ENCODE results near the gene CADM4.
"Not testable (repeated sequence)": the region's sequence is repeated elsewhere in the genome, so short reads cannot be mapped to it uniquely, and the experiment has no call there.

Gene CADM4

DNA sequence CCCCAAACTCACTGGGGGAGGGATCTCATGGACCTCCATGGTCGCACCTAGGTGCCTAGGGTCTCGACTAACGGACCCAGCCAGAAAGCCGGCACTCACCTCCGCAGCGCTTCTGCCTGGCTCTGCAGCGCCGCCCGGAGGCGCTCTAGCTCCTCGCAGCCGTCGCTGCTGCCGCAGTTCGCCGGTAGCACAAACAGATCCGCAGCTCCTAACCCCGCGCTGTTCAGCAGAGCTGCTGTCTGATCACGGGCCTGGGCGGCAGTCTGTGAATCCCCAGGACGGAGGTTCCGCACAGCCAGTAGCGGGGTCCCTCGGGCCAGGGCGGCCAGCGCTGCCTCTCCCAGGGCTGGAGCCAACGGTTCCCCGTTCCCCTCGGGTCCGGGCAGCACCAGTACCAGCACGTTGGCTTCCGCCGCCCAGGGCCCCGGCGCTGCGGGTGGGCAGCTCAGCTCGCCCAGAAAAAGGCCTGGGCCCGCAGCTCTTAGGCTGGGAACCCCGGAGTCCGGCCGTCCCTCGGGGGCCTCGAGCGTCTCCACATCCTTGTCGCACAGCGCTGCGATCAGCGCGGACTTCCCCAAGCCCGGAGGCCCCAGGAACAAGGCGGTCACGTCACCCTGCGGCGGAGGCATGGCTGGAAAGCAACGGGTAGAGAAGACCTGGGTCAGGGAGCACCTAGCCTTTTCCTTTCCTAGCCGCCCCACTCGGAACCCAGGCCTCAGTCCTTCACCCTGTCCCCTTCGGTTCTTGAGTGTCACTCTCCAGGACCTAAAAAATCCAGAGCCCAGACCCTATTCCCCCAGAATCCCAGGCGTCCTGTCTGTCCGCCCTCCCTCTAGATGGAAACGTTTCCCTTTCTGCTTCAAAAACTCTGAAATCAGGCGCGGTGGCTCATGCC, 44.7 kb downstream of the CADM4 start:
- Histone ChIP-seq H3K36me3 (ENCODE audit: control insufficient read depth, insufficient read depth, low read length) (peaks cover 20% of the 10 kb centered on the region), H3K27me3 (ENCODE audit: control insufficient read depth, insufficient read depth, low read length) (no peaks in the 10 kb centered on the region), H3K4me3 (ENCODE audit: low read length) (peak overlapping the region; percentile 62), H3K27ac (ENCODE audit: low read depth, low read length) (peak overlapping the region; percentile 81), H3K9ac (ENCODE audit: low read length) (peak overlapping the region; percentile 35), H3K4me1 (ENCODE audit: control insufficient read depth, insufficient read depth, low read length) (peaks cover 13% of the 10 kb centered on the region)

DNA sequence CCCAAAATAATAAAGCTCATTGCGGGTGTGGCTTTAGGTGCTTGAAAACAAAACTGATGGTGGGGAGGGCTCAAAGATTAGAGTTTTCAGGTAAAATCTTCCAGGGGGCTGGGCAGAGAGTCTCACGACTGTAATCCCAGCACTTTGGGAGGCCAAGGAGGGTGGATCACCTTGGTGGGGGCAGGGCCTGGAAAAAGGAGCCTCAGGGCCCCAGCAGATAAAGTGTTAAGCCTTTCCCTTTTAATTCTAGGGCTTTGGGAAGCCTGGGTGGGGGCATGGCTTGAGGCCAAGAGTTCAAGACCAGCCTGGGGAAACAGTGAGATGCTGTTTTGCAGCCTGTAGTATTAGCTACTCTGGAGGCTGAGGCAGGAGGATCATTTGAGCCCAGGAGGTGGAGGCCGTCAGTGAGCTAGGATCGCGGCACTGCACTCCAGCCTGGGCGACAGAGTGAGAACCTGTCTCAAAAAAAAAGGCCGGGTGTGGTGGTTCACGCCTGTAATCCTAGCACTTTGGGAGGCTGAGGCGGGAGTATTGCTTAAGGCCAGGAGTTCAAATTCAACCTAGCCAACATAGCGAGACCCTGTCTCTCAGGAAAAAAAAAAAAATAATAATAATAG, 45.5 kb downstream of the CADM4 start:
- Histone ChIP-seq H3K4me1 (ENCODE audit: control insufficient read depth, insufficient read depth, low read length) (peaks cover 13% of the 10 kb centered on the region), H3K27ac (ENCODE audit: low read depth, low read length) (no peak overlapping the region), H3K36me3 (ENCODE audit: control insufficient read depth, insufficient read depth, low read length) (peaks cover 18% of the 10 kb centered on the region), H3K4me3 (ENCODE audit: low read length) (peak overlapping the region; percentile 62), H3K9ac (ENCODE audit: low read length) (no peak overlapping the region), H3K27me3 (ENCODE audit: control insufficient read depth, insufficient read depth, low read length) (no peaks in the 10 kb centered on the region)

DNA sequence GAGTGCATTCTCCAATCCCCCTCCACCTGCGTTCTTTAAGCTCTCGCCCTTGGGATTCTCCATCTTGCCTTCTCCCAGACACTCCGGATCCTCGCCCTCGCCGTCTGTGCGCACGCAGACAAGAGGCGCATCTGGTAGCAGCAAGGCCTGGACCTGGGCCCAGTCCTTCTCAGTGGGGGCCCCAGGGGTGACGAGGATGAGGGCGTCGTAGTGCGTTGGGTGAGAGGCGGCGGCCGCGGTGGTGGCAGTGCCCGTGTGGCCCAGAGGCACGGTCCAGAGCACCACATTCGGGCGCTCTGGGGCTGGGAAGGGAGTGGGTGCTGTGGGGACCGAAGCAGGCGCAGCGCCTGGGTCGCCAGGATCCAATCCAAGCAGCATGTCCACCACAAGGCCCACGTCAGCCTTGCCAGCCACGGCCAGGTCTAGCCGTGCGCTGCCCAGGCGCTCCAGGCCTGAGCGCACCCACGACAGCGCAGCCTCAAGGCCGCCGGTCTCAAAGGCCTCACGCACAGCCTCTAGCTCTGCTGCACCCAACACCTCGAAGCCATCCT, 46.8 kb downstream of the CADM4 start:
- Histone ChIP-seq H3K27ac (ENCODE audit: low read depth, low read length) (no peak overlapping the region), H3K27me3 (ENCODE audit: control insufficient read depth, insufficient read depth, low read length) (no peaks in the 10 kb centered on the region), H3K36me3 (ENCODE audit: control insufficient read depth, insufficient read depth, low read length) (peaks cover 12% of the 10 kb centered on the region), H3K4me3 (ENCODE audit: low read length) (no peak overlapping the region), H3K4me1 (ENCODE audit: control insufficient read depth, insufficient read depth, low read length) (peaks cover 13% of the 10 kb centered on the region), H3K9ac (ENCODE audit: low read length) (no peak overlapping the region)

DNA sequence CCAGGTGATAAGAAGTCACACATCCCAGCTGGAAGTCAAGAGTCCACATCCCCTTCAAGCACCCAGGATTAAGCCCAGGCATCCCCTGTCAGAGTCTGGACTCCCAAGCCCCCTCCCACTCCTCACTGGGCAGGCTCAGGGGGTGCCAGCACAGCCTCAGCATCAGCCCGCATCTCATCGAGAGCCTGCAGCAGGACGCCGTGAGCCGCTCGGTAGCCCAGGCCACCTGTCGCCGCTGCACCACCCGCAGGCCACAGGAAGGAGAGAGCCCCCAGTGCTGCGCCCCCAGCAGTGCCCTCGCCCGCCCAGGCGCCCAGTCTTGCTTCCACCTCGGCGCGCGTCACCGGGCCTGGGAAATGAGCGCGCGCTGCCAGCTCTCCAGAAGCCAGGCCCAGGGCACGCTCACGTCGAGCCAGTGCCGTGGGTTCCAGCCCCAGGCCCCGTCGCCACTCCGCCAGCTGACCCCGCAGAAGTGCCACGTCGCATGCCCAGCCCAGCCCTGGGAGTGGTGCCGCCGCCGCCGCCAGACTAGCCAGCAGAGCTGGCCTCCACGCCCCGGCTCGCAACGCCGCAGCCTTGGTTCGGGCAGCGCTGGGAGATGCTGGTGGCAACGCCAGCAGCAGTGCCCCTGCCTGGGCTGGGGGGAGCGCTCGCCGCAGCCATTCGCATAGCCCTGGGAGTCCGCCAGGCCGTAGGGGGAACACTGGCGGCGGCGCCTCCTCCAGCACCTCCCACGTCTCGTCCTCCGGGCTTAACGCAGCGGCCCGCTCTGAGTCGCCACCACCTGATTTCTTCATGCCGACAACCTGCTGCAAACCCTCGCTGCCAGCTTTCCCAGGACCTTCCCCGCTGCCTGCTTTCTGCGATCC, 47.5 kb downstream of the CADM4 start:
- H3K27ac ChIP-seq (ENCODE audit: low read depth, low read length), result no peak overlapping the region
- H3K36me3 ChIP-seq (ENCODE audit: control insufficient read depth, insufficient read depth, low read length), result peaks cover 12% of the 10 kb centered on the region
- H3K27me3 ChIP-seq (ENCODE audit: control insufficient read depth, insufficient read depth, low read length), result no peaks in the 10 kb centered on the region
- no peak overlapping the region for H3K4me3 ChIP-seq (ENCODE audit: low read length)
- H3K4me1 ChIP-seq (ENCODE audit: control insufficient read depth, insufficient read depth, low read length), result peaks cover 8% of the 10 kb centered on the region
- H3K9ac ChIP-seq (ENCODE audit: low read length), result no peak overlapping the region

DNA sequence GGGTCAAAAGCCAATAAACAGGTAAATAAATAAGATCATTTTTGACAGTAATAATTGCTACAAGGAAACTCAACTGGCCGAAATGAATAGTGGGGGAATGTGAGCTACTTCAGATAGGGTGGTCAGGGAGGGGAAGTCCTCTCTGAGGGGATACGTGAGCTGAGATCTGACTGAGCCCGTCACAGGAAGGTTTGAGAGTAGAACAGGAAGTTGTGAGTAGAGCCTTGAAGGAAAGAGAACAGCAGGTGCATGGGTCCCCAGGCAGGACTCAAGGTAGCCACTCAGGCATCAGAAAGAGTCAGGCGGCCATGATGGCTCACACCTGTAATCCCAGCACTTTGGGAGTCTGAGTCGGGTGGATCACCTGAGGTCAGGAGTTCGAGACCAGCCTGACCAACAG, 50.0 kb downstream of the CADM4 start:
- Histone ChIP-seq H3K36me3 (ENCODE audit: control insufficient read depth, insufficient read depth, low read length) (peaks cover 12% of the 10 kb centered on the region), H3K4me3 (ENCODE audit: low read length) (no peak overlapping the region), H3K27me3 (ENCODE audit: control insufficient read depth, insufficient read depth, low read length) (no peaks in the 10 kb centered on the region), H3K27ac (ENCODE audit: low read depth, low read length) (no peak overlapping the region), H3K9ac (ENCODE audit: low read length) (no peak overlapping the region), H3K4me1 (ENCODE audit: control insufficient read depth, insufficient read depth, low read length) (peaks cover 3% of the 10 kb centered on the region)

DNA sequence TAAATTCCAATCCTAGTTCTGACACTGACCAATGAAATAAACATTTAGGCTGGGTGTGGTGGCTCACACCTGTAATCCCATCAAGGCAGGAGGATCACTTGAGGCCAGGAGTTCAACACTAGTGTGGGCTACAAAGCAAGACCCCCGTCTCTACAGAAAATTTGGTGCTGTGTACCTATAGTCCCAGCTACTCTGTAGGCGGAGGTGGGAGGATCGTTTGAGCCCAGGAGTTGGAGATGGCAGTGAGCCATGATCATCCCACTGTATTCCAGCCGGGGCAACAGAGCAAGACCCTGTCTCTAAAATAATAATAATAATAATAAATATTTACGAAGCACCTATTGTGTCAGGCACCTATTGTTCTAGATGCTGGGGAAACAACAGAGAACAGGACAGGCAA, 50.4 kb downstream of the CADM4 start:
- peaks cover 12% of the 10 kb centered on the region for H3K36me3 ChIP-seq (ENCODE audit: control insufficient read depth, insufficient read depth, low read length)
- no peaks in the 10 kb centered on the region for H3K27me3 ChIP-seq (ENCODE audit: control insufficient read depth, insufficient read depth, low read length)

DNA sequence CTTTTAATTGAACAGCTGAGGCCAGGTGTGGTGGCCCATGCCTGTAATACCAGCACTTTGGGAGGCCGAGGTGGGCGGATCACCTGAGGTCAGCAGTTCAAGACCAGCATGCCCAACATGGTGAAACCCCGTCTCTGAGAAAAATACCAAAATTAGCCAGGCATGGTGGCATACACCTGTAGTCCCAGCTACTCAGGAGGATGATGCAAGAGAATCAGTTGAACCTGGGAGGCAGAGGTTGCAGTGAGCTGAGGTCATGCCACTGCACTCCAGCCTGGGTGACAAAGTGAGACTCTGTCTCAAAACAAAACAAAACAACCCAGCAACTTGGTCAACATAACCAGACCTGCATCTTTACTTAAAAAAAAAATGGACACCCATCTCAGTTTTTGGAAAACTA, 52.6 kb downstream of the CADM4 start:
- H3K4me3 ChIP-seq (ENCODE audit: low read length); H3K27me3 ChIP-seq (ENCODE audit: control insufficient read depth, insufficient read depth, low read length); H3K9ac ChIP-seq (ENCODE audit: low read length); H3K27ac ChIP-seq (ENCODE audit: low read depth, low read length); H3K4me1 ChIP-seq (ENCODE audit: control insufficient read depth, insufficient read depth, low read length); H3K36me3 ChIP-seq (ENCODE audit: control insufficient read depth, insufficient read depth, low read length): not testable (repeated sequence)

More for the DNA sequence above, 50.4 kb downstream of the CADM4 start:
- Histone ChIP-seq H3K4me1 (ENCODE audit: control insufficient read depth, insufficient read depth, low read length) (peaks cover 3% of the 10 kb centered on the region), H3K4me3 (ENCODE audit: low read length) (no peak overlapping the region), H3K27ac (ENCODE audit: low read depth, low read length) (no peak overlapping the region), H3K9ac (ENCODE audit: low read length) (no peak overlapping the region)

DNA sequence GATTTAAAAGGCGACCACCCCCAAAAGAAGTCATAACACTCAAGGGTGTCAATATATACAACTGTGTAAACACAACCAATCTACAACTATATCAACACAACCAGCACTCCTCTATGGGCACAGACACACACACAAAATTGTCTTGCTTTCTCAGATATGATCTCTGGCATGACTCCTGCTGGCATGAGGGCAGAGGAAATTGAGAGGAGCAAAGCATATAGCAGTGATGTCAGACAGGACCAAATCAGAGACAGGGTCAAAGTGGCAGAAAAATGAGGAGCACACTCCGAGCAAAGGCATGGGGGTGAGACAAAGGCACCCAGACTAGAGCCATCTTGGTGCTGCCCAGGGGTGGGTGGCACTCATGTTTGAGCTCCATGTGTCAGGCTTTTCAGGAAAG, 53.3 kb downstream of the CADM4 start:
- no peak overlapping the region for H3K4me3 ChIP-seq (ENCODE audit: low read length)
- peaks cover 8% of the 10 kb centered on the region for H3K36me3 ChIP-seq (ENCODE audit: control insufficient read depth, insufficient read depth, low read length)
- no peak overlapping the region for H3K27ac ChIP-seq (ENCODE audit: low read depth, low read length)
- peaks cover under 1% of the 10 kb centered on the region for H3K4me1 ChIP-seq (ENCODE audit: control insufficient read depth, insufficient read depth, low read length)
- no peak overlapping the region for H3K9ac ChIP-seq (ENCODE audit: low read length)
- no peaks in the 10 kb centered on the region for H3K27me3 ChIP-seq (ENCODE audit: control insufficient read depth, insufficient read depth, low read length)

DNA sequence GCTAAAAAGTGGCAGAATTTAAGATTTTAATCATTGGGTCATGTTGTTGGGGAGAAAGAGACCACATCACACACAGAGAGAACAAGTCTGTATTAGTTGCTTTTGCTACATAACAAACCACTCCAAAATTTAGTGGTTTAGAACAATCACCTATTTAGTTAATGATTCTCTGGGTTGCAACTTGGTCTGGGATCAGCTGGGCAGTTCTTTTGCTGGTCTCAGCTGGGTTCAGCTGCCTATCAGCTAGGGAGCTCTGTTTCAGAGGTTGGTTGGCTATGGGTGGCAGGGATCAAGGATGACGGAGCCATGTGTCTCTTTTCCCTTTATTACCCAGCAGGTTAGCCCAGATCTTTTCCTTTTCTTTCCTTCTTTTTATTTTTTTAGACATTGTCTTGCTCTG, 55.2 kb downstream of the CADM4 start:
- Histone ChIP-seq H3K27me3 (ENCODE audit: control insufficient read depth, insufficient read depth, low read length) (no peaks in the 10 kb centered on the region), H3K4me3 (ENCODE audit: low read length) (no peak overlapping the region), H3K9ac (ENCODE audit: low read length) (no peak overlapping the region), H3K4me1 (ENCODE audit: control insufficient read depth, insufficient read depth, low read length) (peaks cover 10% of the 10 kb centered on the region), H3K27ac (ENCODE audit: low read depth, low read length) (no peak overlapping the region), H3K36me3 (ENCODE audit: control insufficient read depth, insufficient read depth, low read length) (no peaks in the 10 kb centered on the region)

DNA sequence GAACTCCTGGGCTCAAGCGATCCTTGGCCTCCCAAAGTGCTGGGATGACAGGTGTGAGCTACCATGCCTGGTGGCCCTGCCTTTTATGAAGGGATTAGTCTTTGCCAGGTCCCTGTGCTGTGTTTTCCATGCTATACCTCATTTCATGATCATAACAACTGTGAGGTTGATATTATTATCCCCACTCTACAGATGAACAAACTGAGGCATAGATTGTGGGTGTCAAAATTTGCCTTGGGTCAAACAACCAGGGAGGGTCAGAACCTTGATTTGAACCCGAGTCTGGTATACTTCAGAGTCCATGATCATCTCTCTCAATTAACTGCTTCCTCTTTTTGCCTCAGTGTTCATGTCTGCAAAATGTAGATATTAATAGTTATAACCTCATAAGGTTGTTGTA, 57.2 kb downstream of the CADM4 start:
- Histone ChIP-seq H3K27ac (ENCODE audit: low read depth, low read length) (no peak overlapping the region), H3K4me1 (ENCODE audit: control insufficient read depth, insufficient read depth, low read length) (peaks cover 10% of the 10 kb centered on the region), H3K36me3 (ENCODE audit: control insufficient read depth, insufficient read depth, low read length) (no peaks in the 10 kb centered on the region), H3K9ac (ENCODE audit: low read length) (no peak overlapping the region), H3K4me3 (ENCODE audit: low read length) (no peak overlapping the region), H3K27me3 (ENCODE audit: control insufficient read depth, insufficient read depth, low read length) (no peaks in the 10 kb centered on the region)

DNA sequence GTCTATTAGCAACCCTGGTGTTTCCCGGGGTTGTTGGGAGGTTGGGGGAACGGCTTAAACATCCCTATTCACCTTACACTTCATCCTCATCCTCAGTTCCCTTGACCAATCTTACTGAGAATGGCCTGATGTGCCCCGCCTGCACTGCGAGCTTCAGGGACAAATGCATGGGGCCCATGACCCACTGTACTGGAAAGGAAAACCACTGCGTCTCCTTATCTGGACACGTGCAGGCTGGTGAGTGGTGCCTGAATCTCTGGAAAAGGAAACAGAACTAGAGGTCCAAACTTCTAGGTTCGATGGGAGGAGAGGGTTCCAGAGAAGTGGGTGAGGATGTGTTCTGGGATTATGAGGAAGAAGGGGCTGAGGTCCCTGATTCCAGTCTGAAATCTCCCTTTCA, 58.2 kb downstream of the CADM4 start:
- Histone ChIP-seq H3K4me1 (ENCODE audit: control insufficient read depth, insufficient read depth, low read length) (peaks cover 10% of the 10 kb centered on the region), H3K4me3 (ENCODE audit: low read length) (peak overlapping the region; percentile 32), H3K27me3 (ENCODE audit: control insufficient read depth, insufficient read depth, low read length) (no peaks in the 10 kb centered on the region), H3K9ac (ENCODE audit: low read length) (no peak overlapping the region), H3K36me3 (ENCODE audit: control insufficient read depth, insufficient read depth, low read length) (no peaks in the 10 kb centered on the region), H3K27ac (ENCODE audit: low read depth, low read length) (peak overlapping the region; percentile 3)

DNA sequence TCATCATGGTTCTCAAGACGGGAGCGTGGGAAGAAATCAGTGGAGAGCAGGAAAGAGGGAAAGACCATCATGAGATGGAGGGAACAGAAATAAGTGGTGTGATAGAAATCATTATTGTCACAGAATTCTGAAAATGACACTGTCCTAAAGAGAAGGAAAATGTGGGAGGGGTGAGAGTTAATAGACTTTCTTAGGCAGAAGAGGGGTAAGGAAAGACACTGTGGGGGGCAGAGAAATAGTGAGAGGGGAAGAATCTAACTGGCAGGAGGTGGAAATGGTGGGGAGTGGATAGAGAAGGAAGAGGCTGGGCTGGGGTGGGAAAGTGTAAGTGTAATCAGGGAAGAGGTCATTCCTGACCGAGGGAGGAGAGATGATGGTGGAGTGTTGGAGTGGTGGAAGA, 60.9 kb downstream of the CADM4 start:
- H3K27ac ChIP-seq (ENCODE audit: low read depth, low read length), result no peak overlapping the region
- no peaks in the 10 kb centered on the region for H3K27me3 ChIP-seq (ENCODE audit: control insufficient read depth, insufficient read depth, low read length)
- no peaks in the 10 kb centered on the region for H3K36me3 ChIP-seq (ENCODE audit: control insufficient read depth, insufficient read depth, low read length)
- no peak overlapping the region for H3K4me3 ChIP-seq (ENCODE audit: low read length)
- H3K4me1 ChIP-seq (ENCODE audit: control insufficient read depth, insufficient read depth, low read length), result peaks cover 17% of the 10 kb centered on the region
- no peak overlapping the region for H3K9ac ChIP-seq (ENCODE audit: low read length)
